B cell (primary cell): ENCODE measurements around the gene HUS1B.

ENCODE experiments used
- CTCF ChIP-seq: fragments of 200-600 bp; IDR thresholded peaks from one replicate; pipeline ENCODE4 v1.8.0; 2022; ENCODE audit warnings: antibody characterized with exemption, mild to moderate bottlenecking
- EZH2 ChIP-seq: IDR thresholded peaks from 2 replicates; pipeline ENCODE4 v1.6.1; 2012; ENCODE audit warnings: borderline replicate concordance, low read depth, mild to moderate bottlenecking, moderate library complexity, low read length; ENCODE audit not compliant: insufficient read depth, poor library complexity, severe bottlenecking

- TF ChIP-seq CTCF (no peak), EZH2 (no peak)
Observed at GRCh38 chr6:680666-681340, 23.9 kb upstream of the HUS1B start.
